AG09319 (cell line): ENCODE results near the gene PRR11.
A peak's percentile ranks its signal among the peaks of the same experiment; 100 is the strongest.

Source experiments
- DNase-seq: peaks from one replicate; pipeline ENCODE4 v3.0.0-alpha.2; 2010; ENCODE audit warnings: low read depth; ENCODE audit errors: extremely low read depth
- TF ChIP-seq, protein P1 (sequence below): IDR thresholded peaks from 2 replicates; pipeline ENCODE4 v1.5.1; 2011; ENCODE audit warnings: low read depth, mild to moderate bottlenecking, inconsistent platforms, low read length, moderate library complexity

Gene PRR11

DNA sequence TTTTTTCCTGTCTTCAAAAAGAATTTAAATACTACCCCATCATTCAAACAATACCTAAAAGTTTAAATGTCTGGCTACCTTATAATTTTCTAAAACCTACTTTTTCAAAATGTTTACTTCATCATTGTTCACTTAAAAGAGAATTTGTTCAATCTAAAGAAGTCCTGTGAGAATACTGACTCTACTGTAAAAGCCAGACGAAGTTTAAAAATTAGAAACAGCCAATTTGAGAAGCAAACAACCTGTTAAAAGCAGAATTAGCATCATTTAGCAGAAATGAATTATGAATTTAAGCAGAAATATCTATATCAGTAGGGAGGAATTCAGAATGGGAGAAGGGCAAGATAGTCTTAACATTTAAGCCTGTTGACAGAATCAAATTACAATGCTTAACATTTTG, 2.6 kb upstream of the PRR11 start:
- TF ChIP-seq, protein P1, sequence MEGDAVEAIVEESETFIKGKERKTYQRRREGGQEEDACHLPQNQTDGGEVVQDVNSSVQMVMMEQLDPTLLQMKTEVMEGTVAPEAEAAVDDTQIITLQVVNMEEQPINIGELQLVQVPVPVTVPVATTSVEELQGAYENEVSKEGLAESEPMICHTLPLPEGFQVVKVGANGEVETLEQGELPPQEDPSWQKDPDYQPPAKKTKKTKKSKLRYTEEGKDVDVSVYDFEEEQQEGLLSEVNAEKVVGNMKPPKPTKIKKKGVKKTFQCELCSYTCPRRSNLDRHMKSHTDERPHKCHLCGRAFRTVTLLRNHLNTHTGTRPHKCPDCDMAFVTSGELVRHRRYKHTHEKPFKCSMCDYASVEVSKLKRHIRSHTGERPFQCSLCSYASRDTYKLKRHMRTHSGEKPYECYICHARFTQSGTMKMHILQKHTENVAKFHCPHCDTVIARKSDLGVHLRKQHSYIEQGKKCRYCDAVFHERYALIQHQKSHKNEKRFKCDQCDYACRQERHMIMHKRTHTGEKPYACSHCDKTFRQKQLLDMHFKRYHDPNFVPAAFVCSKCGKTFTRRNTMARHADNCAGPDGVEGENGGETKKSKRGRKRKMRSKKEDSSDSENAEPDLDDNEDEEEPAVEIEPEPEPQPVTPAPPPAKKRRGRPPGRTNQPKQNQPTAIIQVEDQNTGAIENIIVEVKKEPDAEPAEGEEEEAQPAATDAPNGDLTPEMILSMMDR, result no peak
- no peak for DNase-seq

GRCh38 chr17:59154292-59154720, 1.2 kb upstream of the PRR11 start:
- DNase-seq, result no peak
- TF ChIP-seq, protein P1, result no peak

DNA sequence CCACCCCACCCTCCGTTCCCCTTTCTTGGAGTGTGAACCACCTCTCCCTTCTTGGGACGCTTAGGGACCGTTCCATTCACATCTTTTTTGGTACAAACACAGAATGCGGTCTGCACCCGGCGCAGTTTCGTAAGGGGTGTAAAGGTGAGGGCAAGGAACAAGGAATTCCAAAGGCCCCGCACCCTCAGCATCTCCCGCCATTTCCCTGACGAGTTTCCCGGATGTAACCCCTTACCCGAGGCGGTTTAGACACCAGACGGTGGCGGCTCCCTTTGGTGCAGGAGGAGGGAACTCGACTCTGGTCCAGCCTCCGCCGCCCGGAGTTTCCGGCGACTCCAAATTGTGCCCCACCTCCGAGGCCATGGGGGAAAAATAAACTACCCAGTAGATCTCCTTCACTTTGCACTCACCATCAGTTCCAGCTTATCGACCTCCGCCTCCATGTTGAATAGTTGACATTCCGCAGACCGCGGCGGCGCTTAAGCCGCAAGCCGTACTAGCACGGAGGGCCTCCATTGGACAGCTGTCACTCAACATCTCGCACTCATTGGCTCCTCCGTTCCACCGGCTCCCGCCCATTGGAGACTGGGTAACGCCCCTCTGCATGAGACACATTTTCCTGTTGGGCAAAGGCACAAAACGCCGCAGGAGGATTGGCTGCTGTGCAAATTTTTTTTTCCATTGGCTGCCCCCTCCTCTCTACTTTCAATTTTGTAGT, 666 bp upstream of the PRR11 start, which contains the start of gene SKA2:
SKA2 (minus strand) TSS at position 466 of the 718 bp plus-strand sequence; CDS start at position 443, 23 bp downstream.
- TF ChIP-seq, protein P1, result no peak
- no peak for DNase-seq

DNA sequence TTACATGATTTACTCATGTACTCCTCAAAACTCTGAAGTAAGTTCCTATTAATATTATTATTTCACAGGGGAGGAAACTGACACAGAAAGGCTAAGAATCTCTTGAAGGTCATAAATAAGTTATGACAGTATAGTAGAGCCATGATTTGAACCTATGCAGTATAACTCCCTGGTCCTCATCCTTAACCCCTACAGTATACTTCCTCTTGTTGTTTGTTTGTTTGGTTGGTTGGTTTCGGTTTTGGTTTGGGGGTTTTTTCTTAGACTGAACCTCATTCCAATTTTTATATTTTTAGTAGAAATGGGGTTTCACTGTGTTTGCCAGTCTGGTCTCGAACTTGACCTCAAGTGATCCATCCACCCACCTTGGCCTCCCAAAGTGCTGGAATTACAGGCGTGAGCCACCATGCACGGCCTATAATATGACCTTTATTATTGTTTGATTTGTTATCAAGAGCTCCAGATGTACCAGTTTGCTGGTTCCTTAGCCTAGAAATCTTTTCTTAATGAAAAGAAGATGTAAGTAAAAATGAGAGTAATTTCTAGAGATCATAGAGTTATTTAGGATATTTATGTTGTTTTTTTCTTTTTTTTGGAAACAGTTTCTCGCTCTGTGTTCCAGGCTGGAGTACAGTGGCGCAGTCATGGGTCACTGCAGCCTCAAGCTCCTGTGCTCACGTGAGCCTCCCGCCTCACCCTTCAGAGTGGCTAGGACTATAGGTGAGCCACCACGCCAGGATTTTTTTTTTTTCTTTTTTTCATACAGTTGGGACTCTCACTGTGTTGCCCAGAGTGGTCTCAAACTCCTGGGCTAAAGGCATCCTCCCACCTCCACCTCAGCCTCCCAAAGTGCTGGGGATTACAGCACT, 4.8 kb downstream of the PRR11 start:
- TF ChIP-seq, protein P1, result no peak
- DNase-seq, result no peak

GRCh38 chr17:59161477-59161876, 5.9 kb downstream of the PRR11 start:
- TF ChIP-seq, protein P1, result no peak
- DNase-seq, result no peak

DNA sequence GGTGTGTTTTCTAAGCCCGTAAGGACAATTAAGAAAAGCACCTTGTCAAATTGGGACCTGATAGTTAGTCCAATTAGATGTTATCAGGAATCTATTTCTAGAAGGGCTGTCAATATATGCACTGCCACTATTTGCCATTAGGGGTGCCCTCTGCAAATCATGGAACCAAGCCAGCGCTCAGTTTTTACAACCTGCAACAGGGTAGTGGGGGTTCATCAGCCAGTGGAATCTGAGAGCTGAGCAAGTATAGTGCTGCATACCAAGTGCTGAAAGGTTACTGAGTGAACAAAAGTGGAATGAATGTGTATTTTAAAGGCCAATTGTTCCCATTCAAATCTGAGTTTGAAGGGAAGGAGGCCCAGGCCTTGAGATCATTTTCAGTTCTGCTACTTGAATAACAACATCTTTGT, 10.4 kb downstream of the PRR11 start:
- DNase-seq, result peak; percentile 19
- TF ChIP-seq, protein P1, result peak; percentile 65

- DNase-seq, result no peak
- TF ChIP-seq, protein P1, result no peak
Observed at GRCh38 chr17:59167571-59168001, 12.0 kb downstream of the PRR11 start.
